ENCODE measurements around the gene ALPI. TPM values are rescaled to one million over a fixed set of nuclear protein-coding genes. Genes with fewer than 3 reads are reported as not detected.

ALPI gene
- total RNA-seq, 1 experiment from 2014 or later = not detected

DNA sequence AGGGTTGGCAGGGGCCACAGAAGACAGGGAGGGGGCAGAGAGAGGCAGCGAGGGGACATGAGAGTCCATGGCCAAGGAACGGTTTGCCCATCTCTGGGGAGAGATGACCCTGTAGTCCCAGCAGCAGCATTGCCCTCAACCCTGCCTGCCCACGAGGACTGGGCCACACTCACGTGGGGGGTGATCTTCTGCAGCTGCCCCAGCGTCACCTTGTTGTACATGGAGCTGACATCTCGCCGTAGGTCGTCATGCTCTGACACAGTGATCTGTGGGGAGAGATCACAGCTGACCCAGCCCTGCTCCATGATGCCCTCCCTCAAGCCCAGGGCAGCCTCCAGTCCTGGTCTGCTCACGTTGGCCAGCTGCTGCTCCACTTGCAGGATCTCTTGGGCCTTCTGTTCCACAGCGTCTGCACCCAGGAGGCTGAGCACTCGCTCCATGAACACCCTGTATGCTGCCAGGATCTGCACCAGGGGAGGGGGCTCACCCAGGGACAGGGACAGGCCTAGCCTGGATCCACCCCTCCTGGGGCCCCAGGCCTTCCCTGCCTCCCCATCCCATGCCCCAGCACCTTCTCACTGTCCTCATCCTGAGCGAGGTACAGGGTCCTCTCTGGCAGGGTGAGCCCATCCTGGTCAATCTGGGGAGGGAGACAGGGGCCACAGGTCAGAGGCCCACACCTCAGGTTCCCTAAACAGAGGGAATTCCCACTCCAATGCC, 28.8 kb downstream of the ALPI start:
- no peak for DNase-seq (ENCODE audit: low read depth)

DNA sequence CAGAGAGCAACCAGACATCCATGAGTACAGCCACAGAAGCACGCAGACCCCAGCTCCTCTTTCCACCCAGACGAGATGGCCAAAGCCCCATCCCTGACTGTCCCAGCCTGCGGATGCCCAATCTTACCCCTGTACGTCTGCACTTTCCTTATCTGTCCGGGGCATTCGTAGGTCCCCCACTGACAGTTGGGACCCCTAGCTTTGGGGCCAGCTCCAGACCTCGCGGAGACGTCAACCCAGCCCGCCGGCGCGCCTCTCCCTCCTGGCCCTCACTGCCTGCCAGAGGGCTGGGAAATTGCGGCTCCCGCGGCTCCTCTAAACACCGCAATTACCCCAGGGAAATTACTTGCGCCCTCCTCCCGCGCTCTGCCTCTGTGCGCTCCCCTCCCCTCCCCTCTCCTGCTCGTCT, 29.4 kb downstream of the ALPI start:
- no peak for DNase-seq (ENCODE audit: low read depth)

DNA sequence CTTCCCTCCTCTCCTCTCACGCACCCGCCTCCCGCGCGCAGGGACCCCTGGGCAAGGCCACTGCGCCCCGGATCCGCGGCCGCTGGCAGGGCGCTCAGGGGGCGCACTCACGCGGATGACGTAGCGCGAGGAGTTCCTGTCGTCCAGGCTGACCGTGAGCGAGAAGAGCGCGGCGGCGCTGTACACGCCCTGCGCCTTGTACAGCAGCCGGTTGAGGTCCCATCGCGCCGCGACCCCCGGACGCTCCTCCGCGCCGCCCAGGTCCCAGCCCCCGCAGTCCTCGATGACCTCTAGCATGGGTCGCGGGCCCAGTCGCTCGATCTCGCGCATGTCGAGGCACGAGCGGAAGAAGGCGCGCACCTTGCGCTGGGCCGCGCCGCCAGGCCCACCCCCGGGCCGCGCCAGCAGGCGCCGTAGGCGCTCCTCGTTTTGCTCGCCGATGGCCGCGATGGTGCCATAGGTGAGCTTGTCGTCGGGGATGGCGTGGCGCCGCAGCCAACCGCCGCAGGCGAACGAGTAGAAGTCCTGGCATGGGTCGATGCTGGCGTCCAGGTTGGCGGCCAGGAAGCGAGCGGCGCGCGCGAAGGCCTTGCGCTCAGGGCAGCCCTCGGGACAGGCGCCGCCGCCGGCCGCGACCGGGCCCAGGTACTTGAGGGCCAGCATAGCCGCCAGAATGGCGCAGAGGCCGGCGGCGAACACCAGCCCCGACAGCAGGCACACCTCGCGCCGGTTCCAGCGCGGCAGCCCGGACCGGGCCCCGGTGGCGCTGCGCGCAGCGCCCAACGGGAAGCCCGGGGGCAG, 30.0 kb downstream of the ALPI start:
- no peak for DNase-seq (ENCODE audit: low read depth)

DNA sequence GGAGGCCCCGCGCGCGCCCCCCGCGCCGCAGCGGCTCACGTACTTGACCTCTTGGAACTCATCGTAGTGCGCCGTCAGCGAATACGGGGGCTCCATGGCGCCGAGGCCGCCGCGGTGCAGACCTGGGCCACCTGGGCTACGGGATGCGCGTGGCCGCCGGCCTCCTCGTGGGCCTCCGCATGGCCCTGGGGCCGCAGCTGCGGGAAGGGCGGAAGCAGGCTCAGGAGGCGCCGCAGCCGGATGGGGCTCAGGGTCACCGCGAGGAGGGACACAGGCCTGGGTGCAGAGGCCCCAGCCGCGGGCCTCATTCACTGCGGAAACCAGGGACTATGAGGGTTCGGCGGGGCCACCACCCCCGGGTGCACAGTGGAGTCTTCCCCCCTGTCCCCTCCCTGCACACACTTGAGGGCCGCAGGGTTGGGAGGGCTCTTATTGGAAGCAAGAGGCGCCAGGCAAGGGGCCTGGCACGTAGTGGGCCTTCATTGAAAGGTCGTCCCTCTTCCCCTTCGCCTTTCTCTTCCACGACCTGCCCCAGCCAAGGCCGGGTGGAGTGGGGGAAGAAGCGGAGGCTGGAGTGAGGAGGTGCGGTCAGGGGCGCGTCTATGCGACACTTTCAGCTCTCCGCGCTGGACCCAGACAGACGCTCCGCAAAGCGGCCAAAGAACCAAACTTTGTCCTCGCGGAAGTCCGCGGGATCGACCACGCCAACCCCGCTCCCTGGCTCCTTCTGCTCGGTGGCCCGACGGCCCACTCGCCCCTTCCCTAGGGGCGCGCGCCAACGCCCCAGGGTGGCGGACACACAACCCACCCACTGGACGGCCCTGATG, 30.8 kb downstream of the ALPI start:
- DNase-seq (ENCODE audit: low read depth) = no peak

DNA sequence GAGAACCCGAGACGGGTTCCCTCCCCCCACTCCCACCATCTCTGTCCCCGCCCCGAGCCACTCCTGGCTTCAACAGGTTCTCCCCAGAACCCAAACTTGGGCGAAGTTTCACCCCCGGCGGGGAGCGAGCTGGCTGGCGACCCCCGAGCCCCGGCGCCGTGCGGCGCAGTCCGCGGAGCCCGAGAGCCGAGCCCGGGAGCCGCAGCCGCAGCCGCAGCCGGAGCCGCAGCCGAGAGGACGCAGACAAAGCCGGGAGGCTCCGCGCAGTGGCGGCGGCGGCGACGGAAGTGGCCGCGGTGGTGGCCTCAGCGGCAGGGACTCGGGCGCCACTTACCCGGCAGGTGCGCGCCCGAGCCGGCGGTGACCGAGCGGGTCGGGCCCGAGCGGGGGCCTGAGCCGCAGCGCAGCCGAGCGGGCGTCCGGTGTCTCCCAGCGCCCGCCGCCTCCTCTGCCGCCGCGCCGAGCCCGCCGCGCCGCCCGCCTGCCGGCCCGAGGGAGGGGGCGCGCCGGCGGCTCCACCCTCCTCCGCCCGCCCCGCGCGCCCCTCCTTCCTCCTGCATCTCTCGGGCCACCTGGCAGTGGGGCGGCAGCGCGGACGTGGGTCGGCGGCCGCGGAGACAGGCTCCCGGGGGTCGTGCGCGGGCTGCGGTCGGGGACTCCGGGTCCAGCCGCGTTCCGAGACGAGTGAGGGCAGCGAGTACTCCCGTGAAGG, 31.6 kb downstream of the ALPI start, which contains the start of gene ECEL1:
Gene ECEL1, minus strand, starts transcription at position 450 of the 712 bp plus-strand sequence. CDS start 1,181 bp downstream, outside the sequence.
- DNase-seq (ENCODE audit: low read depth) = no peak

DNA sequence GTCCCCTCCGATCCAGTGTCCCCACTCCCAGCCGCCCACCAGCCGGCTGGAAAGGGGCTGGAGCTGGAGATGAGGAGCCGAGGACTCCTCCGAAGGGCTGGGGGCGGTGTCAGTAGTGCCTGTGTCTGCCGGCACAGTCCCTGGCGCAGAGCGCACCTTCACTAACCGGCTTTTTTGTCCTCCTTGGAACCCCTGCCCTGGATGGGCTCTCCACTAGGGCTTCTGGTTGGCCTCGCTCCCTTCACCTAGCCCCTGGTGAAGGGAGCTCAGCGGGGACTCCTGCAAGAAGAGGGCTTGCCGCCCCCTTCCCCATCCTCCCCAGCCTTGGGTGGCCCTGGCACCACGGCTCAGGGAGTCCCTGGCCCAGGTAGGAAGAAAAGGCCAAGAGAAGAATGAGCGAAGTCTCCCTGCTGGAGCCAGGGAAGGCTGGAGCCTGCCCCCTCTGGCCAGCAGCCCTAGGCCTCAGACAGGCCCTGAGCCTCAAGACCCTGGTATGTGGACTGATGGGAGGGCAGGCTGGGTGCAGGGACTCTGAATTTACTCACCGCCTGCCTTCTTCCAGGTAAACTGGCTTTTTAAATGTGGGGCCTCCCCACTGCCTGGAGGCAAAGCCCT, 32.3 kb downstream of the ALPI start:
- no peak for DNase-seq (ENCODE audit: low read depth)

DNA sequence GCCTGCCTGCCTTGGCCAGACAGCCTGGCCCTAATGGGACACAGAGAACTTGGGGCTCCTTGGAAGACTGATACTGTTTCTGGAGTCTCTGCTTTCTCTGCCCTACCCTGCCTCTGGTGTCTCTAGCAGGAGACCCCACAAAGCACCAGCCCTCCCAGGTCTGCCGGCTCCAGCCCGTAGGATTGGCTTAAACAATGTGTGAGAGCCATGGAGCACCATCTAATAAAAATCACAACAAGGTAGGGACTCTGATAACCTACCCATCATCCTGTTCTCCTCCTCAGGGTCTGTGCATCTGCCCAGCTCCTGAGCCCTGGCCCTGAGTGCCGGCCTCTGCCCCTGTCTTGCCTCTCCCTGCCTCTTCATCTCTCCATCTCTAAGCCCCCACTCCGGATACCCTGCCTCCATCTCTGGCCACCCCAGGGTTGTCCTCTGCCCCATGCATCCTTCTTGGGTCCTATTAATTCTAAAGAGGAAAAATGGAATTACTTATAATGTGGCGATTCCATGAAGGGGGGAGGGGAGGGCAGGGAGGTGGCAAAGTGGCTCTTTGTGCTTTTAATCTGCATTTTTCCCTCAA, 32.9 kb downstream of the ALPI start:
- DNase-seq (ENCODE audit: low read depth) = no peak

DNA sequence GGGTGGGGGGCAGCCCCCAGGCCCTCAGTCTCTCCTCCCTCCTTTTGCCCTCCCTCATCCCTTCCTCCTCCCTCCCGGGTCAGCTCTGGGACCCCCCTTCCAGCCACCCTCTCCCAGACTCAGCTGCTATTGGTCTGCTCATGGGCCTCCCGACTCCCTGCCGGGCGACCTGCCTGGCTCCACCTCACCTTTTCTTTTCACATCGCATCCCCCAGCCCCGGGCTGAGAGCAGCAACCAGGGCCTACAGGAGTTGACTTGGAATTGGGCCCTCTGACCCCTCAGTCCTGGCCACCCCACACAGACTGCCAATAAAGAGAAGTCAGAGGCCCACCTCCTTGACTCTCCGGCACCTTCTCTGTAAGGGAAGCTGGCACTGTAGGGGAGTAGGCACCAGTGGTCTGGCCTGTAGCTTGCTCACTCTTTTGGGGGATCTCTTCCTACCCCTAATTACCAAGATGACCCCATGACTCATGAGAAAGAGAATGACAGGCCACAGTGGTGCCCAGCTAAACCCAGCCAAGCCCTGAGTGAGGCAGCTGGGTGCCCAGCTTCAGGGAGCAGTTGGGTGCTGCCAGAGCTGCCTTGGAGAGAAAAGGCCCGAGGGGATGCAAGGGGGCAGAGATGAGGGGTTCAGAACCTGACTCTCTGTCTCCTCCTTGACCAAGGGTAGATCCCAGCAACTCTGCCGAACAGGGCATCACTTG, 33.7 kb downstream of the ALPI start:
- DNase-seq (ENCODE audit: low read depth) = no peak

DNA sequence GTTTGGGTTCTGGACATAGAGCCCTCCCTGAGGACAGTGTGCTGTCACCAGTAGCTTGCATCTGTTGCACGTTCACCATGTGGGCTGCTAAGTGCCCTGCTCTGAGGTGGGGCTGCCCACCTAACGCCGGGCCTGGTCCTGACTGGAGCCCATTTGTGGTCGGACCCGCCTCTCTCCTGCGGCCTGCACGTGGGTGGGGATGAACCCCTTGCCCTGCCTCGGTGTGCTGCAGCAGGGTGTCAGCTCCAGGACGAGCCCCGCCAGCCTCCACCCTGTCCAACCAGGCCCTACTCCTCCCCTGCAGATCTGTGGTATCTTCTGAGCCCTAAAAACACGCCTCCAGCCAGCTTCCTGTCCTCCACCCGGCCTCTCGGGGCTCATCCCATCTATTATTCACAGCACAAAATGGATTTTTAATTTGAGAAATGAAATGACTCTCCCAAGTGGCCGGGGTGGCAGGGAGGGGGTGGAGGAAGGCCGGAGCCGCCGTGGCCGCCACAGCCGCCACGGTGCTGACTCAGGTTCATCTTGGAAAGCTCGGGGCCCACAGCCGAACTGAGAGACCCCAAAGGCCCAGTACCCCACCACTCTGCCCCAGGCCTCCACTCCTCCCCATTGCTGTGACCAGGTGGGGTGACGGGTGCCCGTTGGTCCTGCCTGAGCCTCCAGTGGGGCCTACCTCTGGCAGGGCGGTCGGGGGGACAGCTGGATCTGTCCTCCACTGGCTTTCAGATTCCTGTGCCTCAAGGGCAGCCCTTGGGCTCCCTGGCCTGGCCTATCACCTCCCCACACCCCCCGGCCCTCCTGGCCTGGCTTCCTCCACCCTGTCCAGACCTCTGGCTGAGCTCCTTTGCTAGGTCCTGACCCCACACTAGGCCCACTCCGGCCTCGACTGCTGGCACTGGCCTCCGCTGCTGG, 34.5 kb downstream of the ALPI start:
- no peak for DNase-seq (ENCODE audit: low read depth)

DNA sequence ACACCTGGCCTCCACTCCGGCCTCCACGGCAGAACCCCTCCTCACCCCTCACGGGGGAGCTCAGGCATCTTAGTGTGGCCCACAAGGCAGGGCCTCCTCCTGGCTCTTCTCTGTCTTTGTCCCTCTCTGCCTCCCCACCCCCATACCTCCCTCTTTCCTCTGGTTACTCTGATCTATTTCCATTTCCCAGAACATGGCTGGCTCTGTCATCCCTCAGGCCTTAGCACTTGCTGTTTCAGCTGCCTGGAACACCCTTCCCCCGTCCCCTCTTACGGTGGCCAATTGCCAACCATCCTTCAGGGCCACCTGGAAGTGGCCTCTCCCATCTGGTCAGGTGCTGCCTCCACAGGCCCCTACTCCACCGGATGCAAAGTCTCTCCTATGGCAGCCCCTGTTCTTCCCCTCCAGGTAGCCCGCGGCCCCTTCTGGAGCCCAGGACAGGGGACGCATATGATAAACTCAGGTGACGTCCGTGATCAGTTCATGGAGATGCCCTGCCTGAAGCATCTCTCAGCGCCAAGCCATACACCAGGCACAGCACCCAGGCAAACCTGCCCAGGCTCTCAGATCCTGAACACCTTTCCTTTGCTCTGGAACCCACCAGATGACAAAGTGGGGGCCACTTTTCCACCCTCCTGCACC, 35.3 kb downstream of the ALPI start:
- DNase-seq (ENCODE audit: low read depth) = no peak

DNA sequence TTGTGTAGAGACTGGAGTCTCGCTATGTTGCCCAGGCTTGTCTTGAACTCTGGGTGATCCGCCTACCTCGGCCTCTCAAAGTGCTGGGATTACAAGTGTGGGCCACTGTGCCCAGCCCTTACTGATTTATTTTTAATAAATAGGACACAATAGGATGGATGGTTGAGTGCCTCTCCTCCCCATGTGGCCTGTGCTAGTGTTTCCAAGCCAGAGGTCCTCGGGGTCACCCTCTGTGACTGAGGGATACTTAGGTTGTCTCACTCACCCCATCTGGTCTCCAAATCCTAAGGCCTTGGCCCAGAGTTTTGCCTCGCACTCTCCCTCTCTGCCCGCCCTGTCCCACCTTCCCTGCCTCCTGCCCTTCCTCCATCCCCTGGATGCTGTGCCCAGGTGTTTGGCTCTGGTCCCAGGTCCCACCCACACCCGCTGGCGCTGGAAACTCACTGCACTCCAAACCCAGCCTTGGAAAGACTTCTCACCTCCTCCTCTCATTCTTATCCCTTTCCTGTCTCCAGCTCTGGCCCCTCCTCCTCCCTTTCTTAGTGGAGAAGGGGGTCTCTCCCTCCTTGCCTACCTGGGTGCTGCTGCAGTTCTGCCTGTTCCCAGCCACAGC, 36.4 kb downstream of the ALPI start:
- DNase-seq (ENCODE audit: low read depth) = no peak

DNA sequence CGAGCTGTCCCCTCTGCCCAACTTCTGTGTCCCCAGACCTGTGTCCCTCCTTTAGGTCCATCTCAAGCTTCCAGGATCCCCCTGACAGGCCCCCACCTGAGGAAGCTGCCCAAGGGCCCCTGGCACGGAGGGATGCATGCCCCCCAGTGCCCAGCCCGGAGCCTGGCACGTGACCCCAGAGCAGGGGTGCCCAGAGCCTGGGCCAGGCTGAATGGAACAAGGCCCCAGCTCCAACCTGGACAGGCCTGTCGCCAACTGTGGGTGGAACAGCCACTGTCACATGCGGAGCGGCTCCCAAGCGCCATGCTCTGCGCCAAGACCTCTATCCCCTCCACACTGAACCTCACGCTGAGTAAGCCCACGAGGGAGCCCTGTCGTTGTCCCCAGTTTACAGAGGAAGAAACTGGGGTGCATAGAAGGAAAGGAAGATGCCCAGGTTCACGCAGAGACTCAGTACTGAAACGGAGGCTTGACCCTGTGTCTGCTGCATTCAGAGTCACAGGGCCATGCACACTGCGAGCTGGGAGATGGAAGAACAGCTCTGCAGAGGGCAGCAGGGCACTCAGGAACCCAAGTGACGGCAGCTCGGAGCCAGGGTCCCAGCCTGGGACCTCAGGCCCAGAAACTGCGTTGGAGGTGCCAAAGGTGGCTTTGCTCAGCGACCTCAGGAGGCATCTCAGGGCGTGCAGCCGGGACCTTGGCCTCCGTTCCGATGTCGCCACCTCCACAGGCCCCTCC, 37.2 kb downstream of the ALPI start:
- DNase-seq (ENCODE audit: low read depth) = no peak

DNA sequence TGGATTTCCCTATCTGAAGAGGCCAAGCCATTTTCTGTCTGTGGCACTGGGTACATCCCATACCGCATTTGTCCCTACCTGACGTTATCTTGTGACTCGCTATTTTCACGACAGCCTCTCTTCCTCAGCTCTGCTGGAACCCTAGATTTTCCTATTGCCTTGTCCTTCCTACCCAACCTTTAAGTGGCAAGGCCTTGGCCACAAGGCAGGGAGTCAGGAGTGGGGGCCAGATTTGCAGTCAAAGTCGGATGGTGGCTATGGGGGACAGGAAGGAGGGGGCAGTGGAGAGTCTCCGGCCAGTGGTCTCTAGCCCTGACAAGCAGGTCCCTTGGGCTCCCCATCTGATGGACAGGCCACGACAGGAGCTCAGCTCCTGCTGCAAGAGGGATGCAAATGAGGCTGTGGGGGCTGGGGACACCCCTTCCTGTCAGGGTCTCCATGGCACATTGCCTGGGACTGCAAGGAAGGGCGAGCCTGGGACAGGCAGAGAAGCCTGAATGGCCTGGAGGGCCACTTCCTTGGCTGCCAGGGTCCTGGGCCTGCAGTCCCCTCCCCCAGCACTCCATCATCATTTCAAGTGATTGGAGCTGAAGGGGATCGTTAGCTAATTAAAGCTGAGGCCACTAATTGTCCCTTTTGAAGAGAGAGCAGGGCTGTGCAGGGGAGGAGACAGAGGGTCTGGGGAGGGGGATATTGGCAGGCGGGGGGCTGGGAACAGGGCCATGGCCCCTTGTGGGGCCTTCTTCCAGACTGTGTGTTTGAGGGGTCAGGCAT, 37.9 kb downstream of the ALPI start:
- DNase-seq (ENCODE audit: low read depth) = no peak

DNA sequence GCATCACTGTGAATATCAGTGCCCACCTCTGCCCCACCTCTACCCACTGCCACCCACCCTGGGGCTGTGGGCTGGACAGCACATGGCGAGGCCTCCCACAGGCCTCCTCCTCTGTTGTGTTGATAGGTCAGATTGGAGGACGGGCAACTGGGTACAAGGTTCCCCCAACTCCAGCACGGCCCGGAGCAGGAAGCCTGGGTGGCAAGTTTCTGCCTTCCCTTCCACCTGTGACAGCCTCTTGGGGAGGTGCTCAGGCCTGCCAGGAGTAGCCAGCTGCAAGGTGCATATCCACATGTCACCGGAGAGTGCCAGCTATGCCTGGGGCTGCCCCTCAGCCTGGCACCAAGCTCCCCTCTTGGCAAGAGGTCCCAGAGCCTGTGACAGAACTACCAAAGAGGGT, 38.6 kb downstream of the ALPI start:
- DNase-seq (ENCODE audit: low read depth) = no peak

DNA sequence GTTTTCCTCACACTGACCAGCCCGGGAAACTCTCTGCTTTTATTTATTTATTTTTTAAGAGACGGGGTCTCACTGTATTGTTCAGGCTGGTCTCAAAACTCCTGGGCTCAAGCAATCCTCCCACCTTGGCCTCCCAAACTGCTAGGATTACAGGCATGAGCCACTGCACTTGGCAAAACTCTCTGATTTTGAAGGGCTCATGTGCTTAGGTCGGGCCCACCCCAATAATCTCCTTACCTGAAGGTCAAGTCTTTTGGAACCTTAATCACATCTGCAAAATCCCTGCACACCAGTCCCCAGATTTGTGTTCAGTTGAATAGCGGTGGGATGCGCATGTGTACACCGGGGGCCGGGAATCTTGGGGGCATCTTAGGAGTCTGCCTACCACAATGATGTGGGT, 39.3 kb downstream of the ALPI start:
- DNase-seq (ENCODE audit: low read depth) = no peak

DNA sequence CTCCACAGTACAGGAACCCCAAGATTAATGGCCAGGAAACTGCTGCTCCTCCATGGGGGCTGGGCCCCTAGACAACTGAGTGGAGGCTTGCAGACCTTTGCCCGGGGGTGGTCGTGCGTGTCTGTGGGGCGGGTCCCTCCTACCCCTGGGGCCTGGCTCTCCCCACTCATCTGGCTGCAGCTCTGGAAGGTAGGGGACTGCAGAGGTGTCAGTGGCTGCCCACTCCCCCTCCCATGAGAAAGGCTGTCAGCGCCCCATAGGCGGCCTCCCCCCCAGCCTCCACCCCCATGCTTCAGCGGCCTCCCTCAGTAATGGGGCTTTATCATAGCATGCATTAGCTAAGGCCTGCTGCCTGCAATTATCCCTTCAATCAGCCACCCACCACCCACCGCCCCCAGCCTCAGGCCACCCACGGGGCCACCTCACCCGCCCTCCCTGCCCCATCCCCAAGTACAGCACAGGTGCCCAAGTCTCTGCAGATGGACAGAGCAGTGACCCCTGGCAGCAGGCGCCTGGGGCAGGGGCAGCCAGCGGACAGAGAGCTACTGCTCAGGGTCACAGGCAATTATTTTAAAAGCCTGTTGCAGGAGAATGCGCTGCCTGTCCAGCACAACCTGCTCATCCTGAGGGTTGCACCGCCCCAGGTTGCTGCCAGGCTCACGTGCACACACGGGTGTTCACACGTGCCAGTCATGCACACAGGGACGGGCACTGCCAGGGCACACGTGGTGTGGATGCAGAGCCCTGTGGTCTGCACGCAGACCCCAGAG, 40.7 kb downstream of the ALPI start:
- no peak for DNase-seq (ENCODE audit: low read depth)

Data from RPMI7951 (cell line).